Nucleus accumbens (tissue), 56 donors: ENCODE measurements around the gene CTAGE8.
"Not testable (repeated sequence)": the region's sequence is repeated elsewhere in the genome, so short reads cannot be mapped to it uniquely, and the experiment has no call there.

Experiments
- DNase-seq, 56 donors: peaks; one replicate each; lab custom pipeline; 2025; lab: John Stamatoyannopoulos, UW

CTAGE8 gene, protein sequence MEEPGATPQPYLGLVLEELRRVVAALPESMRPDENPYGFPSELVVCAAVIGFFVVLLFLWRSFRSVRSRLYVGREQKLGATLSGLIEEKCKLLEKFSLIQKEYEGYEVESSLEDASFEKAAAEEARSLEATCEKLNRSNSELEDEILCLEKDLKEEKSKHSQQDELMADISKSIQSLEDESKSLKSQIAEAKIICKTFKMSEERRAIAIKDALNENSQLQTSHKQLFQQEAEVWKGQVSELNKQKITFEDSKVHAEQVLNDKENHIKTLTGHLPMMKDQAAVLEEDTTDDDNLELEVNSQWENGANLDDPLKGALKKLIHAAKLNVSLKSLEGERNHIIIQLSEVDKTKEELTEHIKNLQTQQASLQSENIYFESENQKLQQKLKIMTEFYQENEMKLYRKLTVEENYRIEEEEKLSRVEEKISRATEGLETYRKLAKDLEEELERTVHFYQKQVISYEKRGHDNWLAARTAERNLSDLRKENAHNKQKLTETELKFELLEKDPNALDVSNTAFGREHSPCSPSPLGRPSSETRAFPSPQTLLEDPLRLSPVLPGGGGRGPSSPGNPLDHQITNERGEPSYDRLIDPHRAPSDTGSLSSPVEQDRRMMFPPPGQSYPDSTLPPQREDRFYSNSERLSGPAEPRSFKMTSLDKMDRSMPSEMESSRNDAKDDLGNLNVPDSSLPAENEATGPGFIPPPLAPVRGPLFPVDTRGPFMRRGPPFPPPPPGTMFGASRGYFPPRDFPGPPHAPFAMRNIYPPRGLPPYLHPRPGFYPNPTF

DNA sequence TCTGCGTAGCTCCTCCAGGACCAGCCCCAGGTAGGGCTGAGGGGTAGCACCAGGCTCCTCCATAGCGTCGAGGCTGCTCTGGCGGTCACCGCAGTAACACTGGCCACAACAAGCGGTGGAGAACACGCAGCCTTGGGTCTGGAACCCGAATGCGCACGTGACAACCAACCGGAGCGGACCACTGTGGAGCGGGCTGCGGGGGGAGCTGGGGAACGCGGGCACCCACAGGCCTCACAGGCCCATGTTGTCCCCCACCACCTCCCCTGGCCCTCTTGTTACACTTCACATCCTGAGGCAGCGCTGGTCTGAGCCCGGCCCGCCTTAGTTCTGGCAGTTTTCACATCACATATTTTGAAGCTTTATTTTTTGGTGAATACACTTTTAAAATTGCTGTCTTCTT lies at the start of gene CTAGE8:
Gene CTAGE8 (minus strand): TSS at position 101 of the 400 bp plus-strand sequence. CDS start 38 bp downstream, at position 63.
- not testable (repeated sequence) for DNase-seq

DNA sequence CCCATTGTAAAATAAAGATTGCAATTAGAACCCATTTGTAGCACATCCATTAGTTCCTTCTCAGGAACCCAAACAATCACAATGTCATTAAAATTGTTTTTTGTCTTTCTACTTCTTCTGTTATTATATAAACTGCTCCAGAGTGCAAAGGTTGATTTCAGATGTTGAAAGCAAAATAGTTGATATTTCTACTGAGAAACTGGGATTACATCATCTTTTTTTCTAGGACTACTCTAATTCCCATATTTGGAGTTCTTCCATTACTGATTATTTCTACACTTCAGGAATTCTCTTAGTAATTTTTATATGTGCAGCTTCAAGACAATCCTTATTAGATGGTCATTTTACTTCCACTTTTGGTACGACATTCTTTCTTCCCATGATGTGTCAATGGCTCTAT lies 48.4 kb upstream of the CTAGE8 start:
- DNase-seq, result not testable (repeated sequence)

DNA sequence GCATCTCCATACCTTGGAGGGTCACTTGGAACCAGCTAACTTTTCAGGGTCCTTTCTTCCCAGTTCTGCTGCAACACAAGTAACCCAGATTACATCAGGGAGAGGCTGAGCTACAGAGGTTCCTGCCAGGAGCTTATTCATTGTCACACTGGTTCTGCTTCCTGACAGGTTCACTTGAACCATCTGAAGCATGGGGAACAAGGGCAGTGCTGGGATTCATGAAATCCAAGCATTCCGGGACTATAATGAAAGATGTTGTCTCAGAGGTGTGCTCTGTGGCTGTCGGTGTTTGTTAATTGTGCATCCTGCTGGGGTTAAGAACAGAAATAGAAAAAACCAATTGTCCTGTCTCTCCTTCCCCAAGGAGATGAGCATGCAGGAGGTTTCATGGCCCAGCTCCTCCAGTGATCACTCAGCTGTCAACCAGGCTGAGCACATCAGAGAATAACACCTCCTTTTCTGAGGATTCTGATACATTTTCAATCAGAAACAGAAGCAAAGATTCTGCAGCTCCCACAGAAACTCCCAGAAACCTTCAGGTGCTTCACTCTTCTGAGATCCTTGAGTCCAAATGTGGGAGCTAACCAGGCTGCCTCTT lies 42.9 kb upstream of the CTAGE8 start, which contains the start of gene OR2A1:
Gene OR2A1 (plus strand): TSS at position 548 of the 598 bp plus-strand sequence. CDS start 5,706 bp downstream, outside the sequence.
- DNase-seq, result not testable (repeated sequence)

DNA sequence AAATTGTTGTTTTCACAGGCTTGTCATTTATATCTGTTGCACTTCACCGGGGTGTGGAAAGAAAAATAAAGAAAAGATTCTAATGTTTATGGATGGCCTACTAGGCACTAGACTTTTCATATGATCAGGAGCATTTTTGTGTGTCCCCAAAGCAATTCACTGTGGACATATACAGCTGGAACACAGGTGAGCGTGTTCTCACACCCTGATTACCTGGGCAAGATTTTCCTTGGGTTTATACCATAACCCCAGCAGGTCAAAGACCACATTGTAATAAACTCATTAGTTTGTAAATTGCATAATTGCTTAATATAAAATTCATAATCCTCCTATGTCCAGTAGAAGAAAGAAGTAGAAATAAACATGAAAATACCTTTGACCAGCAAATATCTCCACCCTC lies 42.1 kb upstream of the CTAGE8 start:
- DNase-seq, result not testable (repeated sequence)

DNA sequence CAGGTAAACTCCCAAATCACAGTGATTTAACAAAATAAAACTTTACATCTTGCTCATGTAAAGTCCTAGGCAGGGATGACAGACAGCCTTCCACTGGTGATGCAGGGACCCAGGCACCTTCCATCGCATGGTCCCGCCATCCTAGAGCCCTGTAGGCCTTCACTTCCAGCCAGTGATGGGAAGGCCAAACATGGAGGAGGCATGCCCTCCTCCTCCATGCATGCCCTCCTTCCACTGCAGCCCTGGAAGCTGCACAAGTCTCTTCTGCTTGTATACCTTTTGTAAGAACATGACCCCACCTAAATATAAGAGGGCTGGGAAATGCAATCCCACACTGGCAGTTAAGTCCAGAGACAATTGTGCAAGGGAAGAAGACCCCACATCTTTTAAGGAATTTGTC lies 40.6 kb upstream of the CTAGE8 start:
- not testable (repeated sequence) for DNase-seq

DNA sequence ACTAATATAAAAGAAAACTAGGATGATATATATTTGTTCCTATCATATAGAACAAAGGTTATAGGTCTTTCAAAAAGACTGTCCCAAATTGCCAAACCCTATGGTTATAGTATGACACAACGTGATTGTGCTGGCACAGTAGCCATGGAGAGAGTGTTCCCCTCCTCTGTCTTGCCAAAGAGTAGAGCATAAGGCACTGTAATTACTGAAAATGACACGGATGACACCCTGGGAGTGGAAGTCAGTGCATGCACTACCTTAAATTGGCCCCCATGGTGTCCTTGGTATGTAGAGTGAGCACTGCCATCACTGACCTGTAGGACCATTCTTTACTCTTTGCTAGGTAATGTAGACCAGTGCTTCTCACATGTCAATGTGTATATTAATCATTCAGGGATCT lies 36.1 kb upstream of the CTAGE8 start:
- DNase-seq, result not testable (repeated sequence)

DNA sequence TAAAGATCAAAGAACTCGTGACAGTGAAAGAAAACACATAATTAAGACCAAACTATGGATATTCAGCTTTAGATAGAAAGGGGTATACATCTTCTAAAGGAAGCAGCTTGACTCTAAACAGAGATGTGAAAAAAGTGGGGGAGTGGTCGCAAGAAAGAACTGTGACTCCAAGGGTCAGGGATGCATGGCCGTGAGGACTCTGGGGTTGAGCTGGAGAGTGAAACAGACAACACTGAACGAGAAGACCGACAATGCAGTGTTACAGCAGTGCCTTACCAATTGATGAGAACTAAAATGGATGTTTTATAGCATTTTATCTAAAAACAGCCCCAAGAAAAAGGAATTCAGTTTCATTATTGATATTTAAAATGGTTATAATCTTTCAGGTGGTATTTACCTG lies 34.5 kb upstream of the CTAGE8 start:
- DNase-seq, result not testable (repeated sequence)

DNA sequence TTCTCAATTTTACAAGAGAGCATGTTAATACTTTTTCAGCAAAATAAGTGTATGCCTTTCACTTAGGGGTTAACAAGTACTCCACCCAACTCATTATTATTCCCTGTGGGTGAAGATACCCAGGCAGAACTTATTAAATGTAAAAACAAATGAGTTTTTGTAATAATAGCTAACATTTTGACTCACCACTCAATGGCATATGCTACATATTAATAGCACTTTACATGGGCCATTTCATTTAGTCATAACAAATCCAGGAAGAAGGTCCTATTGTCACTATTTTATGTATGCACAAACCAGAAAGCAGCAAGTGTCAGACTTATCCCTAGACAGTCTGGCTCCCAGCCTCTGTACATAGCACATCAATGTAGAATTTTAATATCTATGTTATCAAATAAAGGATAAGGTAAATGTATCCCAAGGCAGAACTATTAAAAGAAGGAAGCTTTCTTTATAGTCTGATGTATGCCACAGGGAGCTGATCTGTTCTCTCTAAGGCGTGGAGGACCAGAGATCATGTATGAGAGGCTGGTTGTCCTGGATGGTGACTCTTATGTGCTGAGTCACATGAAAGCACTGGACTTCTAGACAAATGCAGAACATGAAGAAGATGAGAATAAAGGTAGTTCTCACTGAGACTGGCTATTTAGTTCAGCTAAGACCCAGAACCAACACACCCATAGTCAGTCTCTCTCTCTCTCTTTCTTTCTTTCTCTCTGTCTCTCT lies 33.7 kb upstream of the CTAGE8 start:
- DNase-seq, result not testable (repeated sequence)

DNA sequence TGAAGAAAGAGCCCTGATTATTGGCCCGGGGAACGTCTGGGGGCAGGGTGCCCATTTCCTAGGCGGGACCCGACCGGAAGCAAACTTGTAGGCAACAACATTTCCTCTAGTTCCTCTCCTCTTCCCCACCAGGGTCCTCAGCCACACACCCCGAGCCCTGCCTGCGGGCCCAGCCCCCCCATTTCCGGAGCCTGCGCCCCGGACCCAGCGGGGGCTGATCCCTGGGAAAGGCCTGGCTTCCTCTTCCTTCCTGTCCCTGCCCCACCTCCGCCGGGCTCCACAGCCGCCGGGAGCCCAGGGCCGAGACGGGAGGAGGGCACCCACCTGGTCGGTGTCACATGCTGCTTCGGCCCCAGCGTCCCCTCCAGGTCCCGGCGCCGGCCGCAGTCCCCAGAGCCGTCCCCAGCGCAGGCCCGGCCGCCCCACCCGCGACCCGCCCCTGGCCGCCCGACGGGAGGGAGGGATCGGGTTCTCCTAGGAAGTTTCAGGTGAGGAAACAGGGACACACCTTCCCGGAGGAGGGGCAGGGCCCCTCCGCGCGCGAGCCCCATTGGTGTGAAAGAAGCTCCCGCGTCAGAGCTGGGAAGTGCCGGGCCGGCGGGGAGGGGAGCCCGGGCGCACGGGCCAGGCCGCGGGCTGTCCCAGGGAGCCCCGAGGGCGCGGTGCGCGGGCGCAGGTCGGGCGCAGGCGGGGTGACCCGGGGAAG lies 24.9 kb upstream of the CTAGE8 start:
- DNase-seq, result not testable (repeated sequence)

DNA sequence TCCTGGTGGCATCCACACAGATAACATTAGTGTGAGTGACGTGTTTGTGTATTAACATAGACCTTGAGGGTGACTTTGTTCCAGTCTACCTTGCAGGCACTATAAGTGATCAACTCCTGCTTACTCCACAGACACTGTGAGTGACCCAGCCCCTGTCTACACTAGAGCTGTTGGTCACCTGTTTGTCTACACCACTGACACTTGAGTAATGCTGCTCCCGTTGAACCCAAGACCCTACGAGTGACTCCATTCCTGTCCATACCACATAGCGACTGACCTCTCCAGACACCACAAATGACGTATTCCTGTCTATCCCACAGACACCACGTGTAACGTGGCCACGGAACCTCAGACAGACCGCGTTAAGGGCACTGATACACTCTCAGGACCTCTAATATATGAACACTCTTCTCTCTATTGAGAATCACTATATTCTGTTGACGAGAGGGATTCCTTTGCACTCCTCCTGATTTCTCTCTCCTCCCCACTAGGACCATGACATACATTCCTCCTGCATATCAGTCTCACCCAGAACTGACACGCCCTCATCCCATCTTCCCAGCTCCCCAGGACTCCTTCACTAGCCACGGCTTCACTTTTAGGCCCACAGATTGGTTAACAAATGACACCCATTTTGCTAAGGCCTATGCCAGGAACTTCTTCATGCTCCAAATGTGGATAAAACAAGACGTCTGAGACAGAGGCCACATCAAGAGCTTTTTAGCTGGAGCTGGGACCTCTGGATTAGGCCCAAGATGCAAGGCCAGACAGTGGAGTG lies 23.5 kb upstream of the CTAGE8 start:
- not testable (repeated sequence) for DNase-seq

DNA sequence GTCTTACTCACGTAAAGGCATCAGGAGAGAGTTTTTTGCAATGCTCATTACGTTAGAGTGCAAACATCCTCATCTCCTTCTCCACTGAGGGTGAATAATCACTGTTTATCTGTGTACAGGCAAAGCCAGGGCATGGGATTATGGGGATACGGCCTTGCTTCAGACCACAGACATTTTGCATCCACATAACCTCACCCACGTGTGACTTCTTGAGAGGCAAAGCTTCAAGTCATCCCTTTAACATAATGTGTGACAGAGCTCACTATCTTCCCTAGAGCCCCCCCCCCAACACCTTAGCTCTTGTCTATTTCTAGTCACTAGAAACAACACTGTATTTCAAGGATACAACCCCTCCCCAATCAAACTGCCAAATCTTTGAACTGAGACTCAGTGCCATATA lies 22.5 kb upstream of the CTAGE8 start:
- not testable (repeated sequence) for DNase-seq

DNA sequence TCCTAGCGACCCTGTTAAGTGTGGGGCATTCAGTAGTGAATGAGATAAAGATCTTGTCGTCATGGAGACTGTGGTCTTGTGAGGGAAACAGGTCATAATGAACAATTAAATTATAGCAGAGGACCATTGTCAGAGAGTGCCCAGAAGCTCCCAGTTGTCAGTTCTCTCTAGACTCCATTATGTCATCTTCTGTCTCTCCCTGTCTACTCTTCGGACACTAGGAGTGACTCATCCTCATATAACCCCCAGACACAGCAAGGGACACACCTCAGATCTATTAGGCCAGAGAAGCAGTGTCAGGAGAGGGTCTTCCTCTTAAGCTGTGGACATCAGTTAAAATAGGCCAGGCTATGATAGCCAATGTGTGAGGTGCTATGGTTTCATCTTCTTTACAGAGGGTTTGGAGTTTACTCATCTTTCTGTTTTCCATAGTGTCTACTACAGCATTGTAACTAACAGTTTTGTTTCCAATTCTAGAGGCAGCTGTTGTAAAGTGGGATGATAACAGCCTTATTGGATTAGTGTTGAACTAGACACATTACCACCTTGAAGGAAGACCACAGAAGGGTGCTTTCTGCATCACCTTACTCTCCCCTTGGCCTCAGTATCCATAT lies 18.2 kb upstream of the CTAGE8 start:
- DNase-seq, result not testable (repeated sequence)

DNA sequence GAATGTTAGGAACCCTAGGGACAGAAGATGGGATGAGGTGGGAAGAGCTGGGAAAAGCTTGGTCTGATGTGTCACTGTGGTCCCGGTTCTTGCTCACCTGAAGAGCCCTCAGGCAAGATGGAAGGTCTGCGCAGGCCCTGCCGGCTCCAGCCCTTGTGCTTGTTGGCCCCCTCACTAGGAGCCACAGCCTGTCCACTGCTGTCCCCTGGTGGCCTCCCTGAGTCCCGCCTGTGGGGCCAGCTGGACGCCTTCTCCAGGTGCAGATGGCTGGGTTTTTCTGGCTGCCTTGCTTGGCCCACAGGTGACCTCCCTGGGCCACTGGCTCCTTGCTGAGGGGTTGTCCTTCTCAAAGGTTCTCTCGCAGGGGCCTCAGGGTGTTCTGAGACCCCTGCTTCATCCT lies 14.6 kb upstream of the CTAGE8 start:
- DNase-seq, result not testable (repeated sequence)

DNA sequence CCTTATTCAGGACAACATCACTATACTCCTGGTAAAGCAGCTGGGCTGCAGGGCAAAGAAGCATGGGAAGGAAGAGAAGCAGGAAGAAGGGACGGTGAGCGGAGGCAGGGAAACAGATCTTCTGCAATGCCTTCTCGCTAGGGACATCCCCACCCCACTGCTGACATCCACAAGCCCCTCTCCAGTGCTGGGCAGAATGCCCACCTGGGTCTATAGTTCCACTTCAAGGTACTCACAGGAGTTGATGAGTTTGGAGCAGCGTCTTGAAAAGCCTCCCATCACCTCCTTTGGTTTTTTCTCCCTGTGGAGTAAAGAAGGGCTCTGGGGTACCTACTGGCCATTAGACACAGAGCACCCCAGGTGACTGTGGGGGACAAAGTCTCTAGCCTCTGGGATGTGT lies 13.4 kb upstream of the CTAGE8 start:
- DNase-seq, result not testable (repeated sequence)

DNA sequence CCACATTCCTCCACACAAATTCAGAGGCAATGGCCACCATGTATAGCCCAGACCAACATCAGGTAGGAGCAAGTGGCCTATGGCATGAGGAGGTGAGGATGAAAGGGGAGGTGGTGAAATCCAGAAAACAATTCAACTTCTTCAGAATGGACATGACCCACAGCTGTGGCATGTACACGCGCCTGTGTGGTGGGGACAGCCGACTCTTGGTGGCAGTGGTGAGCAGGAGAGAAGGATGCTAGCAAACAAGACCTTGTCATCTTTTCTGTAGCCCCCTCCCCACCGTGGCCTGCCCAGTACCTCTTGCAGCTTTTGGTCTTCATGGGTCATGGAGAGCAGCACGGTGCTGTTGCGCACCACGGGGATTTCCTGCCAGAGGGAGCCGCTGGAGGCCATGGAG lies 12.9 kb upstream of the CTAGE8 start:
- not testable (repeated sequence) for DNase-seq

DNA sequence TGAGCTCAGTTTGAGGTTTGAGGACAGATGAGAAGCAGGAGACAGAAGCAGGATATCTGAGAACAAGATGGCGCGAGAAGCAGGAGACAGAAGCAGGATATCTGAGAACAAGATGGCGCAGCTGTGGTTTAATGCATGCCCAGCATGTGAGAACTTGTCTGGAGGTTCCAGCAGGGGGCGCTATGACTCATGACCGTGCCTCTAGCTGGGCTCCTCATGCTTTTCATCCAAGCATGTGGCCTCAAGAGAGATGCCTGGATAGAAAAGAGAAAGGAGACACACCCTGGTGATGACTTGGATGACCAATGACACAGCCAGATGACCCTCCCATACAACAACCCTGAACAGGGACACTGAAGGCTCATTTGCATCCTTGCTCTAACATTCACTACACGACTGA lies 10.9 kb upstream of the CTAGE8 start:
- DNase-seq, result not testable (repeated sequence)

DNA sequence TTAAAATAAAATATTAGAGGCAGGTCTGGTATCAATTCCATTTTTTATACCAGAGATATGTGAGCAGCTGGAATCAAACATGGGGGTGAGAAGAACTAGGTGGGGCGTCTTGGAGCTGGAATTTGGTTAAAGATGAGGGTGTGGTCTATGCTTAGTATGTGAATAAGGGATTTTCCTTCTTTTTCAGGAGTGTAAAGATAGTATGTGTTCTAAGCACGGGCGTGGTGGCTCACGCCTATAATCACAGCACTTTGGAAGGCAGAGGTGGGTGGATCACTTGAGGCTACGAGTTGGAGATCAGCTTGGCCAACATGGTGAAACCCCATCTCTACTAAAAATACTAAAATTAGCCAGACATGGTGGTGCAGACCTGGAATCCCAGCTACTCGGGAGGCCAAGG lies 6.2 kb upstream of the CTAGE8 start:
- DNase-seq, result not testable (repeated sequence)

DNA sequence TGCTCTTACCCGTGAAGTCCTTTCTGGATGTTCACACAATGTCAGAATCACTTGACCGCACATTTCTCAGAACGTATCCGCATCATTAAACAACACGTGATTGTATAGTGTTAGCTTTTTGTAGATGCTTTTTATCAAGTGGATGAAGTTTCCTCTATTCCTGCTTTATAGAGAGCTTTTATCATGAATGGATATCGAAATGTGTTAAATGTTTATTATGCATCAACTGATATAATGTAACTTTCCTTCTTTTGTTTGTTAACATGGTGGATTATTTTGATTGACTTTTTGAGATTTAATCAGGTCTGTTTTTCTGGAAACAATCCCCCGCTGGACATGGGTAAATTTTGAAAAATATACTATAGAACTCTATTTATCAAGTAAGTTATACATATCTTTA lies 4.4 kb downstream of the CTAGE8 start, which contains the start of gene OR2A7:
Gene OR2A7 (minus strand): TSS at position 101 of the 400 bp plus-strand sequence. CDS start 5,164 bp downstream, outside the sequence.
- DNase-seq, result not testable (repeated sequence)
